Measurements from ENCODE around the gene EPB41L5.

EPB41L5 gene

DNA sequence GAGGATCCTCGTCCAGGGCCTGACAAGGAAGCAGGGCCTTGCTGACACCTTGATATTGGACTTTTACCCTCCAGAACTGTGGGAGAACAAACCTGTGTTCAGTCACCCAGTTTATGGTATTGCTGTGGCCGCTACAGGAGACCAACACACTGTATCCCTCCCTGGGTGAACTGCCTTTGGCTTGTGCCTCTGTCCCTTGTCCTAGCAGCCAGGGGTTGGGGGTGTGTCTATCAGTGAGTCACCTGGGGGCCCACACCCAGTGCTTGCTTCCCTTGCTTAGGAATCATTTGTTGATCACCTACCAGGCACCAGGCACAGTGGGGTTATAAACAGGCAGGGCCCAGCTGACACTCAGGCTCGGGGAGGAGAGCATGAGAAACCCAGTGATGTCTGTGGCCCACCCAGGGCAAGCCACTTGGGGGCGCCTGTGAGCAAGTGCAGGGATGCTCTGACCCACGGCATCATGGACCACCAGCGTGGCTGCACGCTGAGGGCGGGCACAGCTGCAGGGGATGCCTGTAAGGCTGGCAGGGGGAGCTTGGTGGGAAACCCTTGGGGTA lies 193.2 kb downstream of the EPB41L5 start:
- no peak for DNase-seq

DNA sequence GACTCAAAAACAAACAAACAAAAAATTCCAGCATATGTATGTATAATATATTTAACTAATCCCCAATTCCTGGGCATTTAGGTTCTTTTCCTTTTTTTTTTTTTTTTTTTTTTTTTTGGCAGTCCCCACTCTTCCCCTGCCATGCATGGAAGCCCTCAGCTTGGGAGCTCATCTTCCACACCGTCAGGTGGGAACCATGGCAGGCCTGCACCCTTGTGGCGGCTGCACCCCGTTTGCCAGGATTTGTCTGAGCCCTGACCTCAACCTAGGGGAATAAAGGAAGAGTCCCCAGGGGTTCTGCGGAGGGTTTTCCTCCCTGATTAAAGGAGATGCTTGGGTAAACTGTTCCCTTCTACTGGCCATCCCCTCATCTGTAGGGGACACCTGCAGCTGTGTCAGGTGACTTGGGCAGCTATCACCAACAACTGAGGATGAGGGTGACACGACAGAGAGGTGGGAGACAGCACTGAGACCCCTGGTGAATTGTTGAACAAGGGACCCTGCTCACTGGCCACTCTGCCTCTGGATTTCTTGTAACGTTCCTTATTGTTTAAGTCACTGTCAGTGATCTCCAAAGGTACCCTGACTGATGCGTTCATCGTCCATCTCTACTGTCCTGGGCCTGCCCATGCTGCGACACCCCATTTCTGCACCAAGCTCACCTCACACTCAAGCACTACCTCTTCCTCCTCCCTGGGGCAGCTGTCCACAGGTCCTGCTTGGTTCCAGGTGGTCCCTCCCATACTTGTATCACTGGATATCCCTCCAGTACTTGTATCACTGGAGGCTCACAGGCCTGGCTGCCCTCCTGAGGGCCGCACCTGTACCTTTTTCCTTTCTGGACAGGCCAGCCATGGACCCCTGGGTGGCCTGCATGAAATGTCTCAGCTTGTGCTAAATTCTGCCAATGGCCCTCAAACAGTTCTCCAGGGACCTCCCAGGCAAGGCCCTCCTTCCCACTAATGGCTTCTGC lies 195.8 kb downstream of the EPB41L5 start:
- DNase-seq = no peak

DNA sequence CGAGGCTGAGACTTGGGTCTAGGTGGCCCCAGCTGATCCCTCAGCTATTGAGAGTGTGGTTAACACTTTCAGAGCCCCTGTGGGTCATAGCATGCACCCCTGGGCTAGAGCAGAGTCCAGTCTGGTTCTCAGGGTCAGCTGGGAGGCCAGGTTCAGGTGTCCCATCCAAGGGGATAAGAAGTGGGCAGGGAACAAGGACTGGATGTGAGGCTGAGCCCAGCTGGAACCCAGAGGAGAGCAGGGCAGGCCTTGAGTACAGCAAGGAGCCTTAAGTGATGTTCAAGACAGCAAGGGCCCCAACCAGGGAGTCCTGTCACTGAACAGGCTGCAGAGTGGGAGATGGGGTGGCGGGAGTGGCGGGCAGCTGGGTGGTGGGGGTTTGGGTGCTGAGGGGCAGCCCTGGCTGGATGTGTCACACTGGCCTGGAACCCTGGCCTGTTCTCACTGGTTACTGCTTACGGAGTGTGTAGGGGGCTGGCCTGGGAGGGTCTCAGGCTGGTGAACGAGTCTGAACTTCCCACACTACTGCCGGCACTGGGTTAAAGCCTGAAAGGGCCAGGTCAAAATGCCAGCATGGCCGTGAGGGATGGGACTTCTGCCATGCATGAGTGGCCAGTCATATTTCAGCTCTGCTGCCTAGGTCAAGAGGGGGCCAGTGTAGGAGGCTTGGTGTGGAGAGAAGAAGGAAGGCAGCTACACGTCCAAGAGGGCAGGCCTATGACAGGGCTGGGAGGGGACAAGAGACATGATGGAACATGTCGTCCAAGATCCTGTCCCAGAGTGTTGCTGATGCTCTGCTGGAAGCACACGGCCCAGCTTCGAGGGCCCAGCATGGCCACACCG lies 196.8 kb downstream of the EPB41L5 start:
- no peak for DNase-seq

DNA sequence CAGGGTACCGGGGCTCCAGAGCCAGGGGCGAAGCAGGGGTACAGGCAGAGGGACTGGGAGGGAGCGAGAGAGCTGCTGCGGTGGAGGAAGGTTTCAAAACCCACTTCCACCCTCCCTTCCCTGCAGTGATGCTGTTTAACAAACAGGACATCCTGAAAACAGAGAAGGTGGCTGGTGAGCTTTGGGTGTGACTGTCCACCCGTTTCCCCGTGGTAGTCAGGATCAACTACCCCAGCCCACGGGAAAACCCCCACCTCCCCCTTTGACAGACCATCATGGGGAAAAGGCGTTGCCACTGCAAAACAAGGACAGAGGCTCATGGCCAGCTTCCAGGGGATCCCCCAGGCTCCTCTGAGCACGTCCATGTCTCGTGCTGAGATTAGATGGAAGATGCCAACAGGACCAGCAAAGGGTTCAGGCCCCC lies 197.4 kb downstream of the EPB41L5 start:
- DNase-seq = no peak

DNA sequence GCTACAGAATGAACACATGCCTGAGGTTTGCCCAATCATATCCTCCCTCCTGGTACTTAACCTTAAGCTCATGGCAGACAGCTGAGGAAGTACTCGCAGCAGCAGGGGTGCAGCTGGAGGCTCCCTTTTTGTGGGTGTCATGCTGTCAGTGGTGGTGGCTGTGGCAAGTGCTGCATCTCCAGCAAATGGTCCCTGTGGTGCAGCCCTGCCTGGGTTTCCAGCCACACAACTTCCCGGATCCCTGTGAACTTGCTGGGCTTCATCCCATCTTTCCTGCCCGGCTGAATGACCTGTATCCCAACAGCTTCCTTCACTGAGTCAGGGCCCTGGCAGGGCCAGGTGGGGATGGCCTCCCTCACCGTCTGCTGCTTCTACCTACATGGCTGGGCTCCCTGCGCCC lies 205.3 kb downstream of the EPB41L5 start:
- no peak for DNase-seq

DNA sequence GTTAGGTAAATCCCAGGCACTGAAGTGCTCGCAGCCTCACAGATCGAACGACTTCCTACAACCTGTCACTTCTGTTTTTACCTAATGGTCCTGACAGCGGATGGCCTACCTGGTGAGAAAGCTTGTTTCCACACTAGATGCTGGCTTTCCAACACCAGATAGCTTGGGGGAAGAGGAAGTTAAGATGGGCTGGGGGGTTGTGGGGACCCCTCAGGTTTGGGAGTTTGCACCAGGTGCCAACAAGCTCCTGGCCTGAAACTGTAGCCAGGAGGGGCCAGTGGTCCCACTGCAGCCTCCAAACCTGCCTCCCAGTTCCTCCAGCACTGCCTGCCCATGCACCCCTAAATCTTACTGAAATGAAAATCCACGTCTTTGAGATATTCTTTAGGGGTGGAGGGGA lies 206.4 kb downstream of the EPB41L5 start:
- DNase-seq = no peak

DNA sequence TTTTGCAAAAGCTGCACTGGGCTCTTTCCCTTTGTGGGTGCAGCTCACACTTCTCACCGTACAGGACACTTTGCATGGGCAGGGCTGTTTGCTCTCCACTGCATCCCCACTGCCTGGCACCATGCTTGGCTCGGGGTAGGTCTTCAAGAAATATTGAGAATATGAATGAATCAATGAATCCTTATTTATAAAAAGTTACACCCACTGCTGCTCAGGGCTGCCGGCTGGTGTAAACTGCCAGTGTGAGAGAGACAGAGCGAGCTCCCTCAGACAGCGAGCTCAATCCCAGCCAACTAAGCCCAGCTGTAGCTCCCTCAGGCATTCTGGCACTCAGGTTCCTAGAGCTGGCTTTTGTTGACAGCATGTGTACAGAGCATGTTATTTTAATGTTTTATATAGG lies 206.9 kb downstream of the EPB41L5 start:
- no peak for DNase-seq

DNA sequence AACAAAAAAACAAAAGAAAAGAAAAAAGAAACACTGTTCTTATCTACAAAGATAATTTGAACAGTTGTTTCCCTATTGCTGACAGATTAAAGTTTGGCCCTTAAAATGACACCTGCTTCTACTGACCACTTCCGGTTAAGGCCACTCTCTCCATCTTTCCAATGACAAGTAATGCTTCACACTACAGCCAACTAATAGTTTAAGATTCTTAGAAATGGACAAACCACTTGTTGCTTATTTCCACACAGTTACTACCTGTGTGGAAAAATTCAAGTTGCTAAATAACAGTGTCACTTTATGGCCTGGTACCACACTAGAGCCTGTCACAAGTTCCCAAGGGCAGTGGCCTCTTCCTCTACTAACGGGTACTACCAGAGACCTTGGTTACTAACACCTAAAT lies 207.9 kb downstream of the EPB41L5 start:
- DNase-seq = no peak

DNA sequence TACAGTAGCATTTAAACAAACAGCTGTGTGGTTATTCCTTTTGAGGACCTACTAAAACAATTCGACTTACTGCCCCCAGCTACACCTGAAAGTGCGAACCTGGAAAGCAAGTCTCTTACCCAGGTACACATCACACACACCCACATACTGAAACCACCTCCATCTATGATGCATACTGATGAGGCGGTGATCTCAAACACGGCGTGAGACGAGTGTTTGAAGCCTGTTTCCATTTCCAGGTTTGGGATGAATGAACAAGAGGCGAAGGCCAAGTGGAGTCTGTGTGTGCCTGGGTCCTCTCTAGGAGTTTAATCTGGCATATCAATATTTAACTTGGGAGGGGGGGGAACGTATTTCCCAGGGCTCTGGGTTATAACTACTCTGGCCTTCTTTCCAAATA lies 208.7 kb downstream of the EPB41L5 start:
- no peak for DNase-seq

DNA sequence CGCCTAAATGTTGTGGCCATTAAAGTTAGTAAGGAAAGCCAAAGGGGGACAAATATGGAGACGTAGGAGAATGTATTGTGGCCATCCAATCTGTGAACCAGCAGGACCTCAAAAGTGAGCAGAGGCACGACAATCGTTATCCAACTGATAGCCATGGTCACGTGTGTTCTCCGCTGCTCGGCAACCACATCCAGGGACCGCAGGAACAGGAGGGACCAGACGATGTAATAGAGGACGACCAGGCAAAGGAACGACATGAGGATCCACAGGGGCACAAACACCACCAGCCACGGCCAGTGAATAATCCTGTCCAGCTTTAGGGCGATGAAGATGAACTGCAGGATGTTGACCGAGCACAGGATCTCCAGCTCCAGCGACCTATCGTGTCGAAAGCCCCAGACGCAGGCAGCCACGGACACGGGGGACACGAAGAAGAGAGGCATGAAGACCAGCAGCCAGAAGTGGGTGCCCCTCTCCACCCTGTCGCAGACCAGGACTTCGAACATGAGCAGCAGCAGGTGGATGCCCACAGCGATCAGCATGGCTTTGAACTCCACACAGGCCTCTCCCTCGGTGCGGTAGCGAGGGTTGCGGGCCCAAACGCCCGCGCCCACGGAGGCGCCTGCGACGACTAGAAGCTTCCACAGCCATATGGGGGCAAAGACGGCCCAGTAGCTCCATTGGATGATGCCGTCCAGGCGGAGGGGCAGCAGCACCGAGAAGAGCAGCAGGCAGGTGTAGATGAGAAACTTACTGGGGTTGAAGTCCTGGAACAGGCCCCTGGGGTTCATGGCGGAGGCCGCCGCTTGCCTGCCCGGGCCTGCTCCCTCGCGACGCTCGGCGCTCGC lies 209.5 kb downstream of the EPB41L5 start:
- no peak for DNase-seq

DNA sequence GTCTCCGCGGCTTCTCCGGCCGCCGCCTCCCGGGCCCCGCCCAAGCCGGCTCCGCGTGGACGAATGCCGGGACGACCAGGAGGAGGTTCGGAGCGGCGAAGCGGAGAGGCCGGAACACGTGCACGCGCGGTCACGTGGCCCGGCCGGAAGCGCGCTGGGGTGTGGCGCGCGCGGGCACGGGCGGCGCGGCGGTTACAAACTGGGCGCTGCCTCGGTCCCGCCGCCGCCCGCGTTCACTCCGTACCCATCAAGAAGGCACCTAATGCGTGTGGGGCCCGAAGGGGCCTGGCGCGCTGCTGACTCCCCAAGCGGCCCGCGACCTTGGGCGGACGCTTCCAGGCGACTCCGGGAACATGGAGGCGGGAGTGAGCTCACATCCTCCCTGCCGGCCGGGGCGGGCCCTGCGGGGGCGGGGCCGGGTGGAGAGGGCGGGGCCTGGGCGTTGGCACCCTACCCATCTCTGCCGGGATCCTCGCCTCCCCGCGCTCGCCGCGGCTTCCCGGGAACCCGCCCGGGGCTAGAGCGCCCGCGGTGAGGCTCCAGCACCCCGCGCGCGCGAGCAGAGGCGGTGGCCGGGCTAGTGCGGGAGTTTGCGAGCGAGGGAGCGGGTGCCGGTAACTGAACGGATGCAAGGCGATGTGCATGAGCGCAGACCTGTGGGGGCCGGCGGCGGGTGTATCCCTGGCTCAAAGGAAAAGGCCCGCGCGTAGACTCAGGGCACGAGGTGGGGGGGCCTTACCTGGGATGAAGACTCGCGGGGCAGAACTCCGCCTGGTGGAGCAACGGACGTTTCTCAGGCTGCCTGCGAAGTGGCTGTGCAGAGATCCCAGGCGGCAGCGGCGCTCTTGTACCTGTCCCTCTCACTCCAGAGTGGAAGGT lies 210.4 kb downstream of the EPB41L5 start, which contains the start of gene TMEM185B:
TSS of gene TMEM185B (minus strand) at position 367 of the 879 bp plus-strand sequence. CDS start 424 bp downstream, outside the sequence.
- peak; percentile 28 for DNase-seq

DNA sequence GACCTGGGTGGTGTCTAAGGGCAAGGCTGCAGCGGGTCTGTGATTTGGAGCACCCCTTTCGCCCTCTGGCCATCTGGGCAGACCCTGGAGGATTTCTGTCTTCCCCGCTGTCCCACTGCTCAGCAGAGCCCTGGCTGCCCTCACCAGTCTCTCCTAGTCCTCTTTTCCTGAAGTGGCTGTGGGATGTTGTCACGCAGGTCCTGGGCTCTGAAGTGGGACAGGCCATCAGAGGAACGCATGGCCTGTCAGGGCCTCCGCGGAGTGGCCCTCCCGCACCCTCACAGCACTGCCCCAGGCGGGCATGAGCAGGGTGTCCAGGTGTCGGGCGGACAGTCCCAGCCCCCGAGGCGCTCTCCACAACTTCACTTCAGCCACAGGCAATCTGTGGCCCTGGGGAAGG lies 211.4 kb downstream of the EPB41L5 start:
- DNase-seq = no peak

DNA sequence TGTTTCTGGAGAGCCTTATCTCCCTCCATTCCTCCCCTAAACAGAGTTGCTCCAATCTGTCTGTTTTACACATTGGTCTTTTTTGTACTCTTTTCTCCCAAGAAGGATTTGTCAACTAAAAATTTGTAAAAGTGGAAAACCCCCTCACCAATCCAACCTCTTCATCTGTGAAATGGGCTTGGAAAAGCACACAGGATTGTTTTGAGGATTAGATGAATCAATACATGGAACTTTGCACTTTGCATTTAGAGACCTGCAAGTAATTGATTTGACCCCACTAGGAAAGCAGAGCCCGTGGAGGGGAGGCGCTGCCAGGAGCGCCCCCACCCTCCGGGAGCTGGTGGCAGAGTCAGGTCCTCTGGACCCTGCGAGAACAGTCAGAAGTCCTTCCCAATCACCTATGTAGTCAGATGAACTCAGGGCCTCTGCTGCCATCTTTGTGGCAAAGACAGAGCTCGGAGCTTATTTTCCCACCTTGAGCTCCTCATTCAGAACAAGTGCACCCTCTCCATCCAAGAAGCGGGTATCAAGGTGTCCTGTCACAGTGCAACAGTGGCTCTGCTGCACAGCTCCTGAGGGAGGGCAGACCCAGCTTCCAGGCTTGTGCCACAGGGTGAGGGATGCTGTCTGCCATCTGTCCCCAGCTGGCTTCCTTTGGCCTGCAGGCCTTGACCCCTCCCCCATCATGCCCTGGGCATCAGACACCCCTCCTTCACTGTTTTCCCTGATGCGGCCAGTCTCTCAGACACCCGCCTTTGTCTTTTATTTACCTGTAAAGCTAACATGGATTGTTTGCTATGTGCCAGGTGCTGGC lies 212.1 kb downstream of the EPB41L5 start:
- DNase-seq = no peak

DNA sequence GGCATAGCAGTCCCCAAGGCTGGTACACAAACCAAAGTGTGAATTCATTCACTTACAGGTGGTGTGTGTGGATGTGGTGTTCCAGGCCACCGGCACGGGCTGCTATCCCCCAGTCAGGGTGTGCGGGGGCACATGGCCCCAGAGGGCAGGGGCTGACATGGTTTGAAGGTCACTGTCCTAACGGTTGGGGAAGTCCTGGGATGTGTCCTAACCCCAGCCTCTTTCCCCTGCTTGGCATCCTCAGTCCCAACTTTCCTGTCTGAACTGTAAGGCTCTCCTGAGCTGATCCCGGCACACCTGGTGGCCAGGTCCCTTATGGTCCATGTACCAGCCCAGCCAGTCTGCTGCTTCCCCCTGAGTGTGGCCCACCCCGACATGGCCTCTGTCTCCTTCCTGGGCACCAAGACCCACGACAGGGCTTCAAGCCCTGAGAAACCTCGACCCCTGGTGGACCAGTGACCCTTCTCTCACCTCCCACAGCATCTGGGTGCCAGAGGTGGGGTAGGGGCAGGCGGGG lies 212.7 kb downstream of the EPB41L5 start:
- no peak for DNase-seq

DNA sequence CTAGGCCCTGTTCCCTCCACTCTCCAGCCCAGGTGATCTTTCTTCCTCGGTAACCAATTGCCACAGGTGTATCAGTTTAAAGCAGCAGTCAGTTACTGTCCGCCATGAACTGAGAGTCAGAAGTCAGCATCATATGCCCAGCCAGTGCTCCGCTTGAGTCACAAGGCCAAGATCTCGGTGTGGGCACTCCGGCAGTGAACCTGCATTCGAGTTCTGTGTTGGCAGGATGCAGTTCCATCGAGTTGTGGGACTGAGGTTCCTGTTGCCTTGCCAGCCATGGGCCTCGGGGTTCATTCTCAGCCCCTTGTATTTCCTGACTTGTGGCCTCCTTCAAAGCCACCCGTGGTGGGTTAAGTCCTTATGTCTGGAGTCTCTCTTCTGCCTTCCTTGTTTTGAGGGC lies 213.4 kb downstream of the EPB41L5 start:
- DNase-seq = no peak

DNA sequence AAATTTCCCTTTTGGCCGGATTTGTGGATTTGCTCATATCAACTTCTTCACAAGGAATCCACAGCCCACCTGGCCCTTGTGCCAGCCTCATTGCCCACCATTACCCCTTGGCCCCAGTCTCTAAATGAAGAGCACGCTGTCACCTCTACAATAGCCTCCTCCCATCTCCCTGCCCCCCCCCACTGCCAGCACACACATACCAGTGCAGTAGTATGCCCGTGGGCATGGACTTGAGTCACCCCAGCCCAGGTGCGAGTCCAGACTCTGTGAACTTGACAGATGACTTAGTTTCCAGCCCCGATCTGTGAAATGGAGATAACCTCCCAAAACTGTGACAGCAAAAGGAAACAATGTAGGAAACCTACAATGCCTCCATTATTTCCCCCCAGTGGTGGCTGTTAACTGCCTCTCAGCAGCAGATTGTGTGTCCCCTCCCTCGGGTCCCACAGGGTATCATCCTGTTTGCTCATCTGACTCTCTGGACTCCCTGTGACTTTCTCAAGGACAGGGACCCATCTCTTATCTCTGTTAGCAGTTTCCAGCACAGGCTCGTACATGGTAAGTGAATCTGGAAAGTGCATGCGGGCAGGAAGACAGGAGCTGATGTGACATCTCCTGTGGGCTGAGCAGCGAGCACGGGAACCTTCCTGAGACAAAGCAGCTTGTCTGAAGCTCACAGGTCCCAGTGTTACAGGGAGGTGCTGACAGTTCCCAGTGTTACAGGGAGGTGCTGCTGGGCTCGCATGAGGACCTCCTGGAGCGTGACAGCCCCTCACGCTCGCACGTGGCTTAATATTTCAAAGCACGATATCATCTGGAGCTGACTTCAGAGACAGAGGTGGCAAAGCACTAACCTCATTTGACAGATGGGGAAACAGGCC lies 214.5 kb downstream of the EPB41L5 start:
- DNase-seq = no peak

DNA sequence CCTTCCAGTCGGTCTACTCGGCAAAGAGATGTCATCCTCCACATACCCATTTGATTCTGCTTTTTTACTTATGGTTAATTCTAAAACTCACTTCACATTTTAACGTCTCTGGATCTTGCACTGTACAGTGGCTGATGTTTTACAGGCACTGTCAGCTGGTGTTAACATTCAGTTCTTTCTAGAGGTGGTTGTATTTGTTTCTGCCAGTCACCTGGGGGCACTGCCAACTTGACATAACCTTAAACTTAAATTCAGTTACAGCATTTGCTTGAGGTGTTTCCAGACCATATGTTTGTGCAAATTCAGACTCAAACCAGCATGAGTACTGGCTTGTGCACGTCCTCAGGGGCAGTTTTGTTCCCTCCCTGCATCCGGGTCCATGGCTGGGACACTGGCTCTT lies 215.6 kb downstream of the EPB41L5 start:
- DNase-seq = no peak

Measured in NCI-H1694 (cell line).